A673 (cell line): ENCODE measurements around the gene ORM1.

Source experiments
- CTCF ChIP-seq: fragments of 300-800, 200-600 bp; sonication (generic); conservative IDR thresholded peaks from 2 replicates; pipeline ENCODE4 v1.5.1; 2017; ENCODE audit warnings: low read depth, mild to moderate bottlenecking, antibody characterized with exemption, low read length, moderate library complexity, mixed read lengths
- EZH2 ChIP-seq: fragments of 200-600 bp; sonication (generic); IDR thresholded peaks from 2 replicates; pipeline ENCODE4 v1.6.1; 2017; ENCODE audit warnings: borderline replicate concordance, low read depth, mild to moderate bottlenecking, mixed read lengths, antibody characterized with exemption, low read length; ENCODE audit not compliant: poor library complexity, severe bottlenecking

DNA sequence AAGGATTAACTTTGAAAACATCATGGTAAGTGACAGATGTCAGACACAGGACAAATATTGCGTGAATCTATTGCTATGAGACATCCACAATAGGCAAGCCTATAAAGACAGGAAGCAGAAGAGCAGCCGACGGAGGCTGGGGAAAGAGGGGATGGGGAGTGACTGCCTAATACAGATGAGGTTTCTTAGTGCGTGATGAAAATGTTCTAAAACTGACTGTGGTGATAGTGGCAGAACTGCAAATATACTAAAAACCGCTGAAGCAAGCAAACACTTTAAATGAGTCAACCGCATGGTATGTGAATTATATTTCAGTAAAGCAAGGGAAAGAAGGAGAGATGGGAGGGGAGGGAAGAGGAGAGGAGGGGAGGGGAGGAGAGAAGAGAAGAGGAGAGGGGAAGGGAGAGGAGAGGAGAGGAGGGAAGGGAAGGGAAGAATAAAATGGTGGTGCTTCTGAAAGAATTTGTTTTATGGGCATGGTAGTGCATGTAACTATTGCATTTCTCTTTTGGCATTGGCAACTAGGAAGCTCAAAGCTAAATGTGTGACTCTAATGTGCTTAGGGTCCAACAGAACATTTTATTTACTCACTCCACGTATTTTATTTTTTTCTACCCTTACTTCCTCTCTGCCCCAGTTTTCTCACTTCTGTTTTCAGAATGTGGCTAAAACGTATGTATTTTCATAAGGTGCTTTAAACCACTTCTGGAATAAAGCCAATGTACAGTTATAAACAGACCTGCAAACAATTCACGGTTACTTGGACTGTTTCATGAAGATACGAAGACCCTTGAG is 43.6 kb downstream of the ORM1 start:
- no peak for TF ChIP-seq EZH2
- no peak for TF ChIP-seq CTCF
